ENCODE results near the gene IQGAP3.

The IQGAP3 gene

DNA sequence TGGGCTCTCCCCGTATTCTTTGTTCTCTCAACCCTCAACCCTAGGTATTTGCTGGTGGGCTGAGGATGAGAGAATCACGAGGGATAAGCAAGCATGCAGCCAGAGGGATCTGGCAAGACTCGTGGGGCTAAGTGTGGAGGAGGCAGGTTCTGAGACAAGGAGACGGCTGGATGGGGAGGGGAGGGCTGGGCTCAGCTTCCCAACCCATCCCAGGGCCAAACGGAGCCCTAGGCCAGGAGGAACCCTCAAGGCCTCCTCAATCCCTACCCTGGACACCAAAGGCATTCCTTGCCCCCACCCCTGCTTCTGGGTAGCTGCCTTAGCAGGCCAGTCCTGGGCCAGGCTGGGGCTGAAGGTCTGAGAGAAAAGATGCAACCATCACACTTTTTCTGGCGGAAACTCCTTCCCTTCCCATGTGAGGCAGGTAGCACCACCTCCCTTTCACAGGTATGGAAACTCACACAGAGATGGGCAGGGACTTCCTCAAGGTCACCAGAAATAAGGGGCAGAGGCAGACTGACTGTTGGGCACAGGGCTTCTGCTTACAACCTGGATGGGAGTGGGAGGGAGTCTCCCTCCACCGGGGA, 78.0 kb downstream of the IQGAP3 start:
- DNase-seq, result no peak

DNA sequence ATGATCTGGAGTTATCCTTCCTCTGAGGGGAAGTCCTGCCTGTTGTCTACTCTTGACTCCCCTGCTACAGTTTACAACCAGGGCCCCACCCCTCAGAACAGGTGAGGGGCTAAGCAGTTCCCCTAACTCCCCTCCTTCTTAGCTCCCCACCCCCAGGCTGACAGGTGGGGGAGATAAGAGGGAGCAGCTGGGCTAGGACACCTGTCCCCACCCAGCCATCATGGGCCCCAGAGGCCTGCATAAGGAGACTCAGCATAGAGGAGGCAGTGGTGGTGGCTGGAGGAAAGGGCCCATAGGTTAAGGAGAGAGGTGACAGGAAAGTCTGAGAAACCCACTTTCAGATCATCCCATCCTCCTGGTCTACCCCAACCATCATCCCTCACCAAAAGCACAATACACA, 78.6 kb downstream of the IQGAP3 start:
- DNase-seq, result no peak

DNA sequence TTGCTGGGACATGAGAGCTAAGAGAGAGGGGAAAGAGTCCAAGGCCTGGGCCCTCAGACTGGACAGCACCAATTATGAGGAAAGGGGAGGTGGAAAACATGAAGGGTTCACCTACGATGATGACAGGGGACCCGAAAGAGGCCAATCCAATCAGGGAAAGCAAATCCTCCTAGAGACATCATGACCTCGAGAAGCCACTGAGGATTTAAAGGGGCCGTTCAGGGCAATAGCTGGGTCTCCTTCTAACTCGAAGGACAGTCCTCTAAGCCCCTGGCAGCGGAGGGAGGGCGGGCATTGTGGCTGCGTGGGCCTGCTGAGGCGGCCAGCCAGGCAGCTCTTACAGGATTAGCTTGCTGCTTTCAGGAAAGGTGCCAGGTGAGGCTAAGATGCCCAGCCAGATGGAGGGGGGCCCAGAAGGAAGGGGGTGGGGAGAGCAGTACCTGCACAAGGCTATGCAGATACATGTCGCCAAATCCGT, 79.2 kb downstream of the IQGAP3 start:
- no peak for DNase-seq

DNA sequence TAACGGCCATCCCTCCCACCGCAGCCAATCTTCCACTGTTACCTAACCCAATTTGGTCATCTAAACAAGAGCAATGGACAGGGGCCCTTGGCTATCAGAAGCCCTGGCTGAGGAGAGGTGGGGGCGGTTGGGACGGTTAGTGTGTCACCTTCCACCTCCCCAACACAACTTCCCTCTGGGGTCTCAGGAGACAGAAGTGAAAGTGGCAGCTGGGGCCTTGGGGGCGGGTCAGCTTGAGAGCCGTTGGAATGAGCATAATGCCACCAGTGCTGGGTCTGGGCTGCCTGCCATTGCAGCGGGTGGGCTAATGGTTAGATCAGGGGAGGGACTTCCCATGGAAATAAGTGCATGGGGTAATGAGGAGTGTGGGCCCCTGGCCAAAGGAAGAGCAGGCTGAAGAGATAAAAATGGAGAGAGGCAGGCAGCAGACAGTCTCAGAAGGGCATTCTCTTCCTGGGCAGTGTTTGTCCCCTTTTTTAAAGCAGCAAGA, 79.7 kb downstream of the IQGAP3 start:
- no peak for DNase-seq

DNA sequence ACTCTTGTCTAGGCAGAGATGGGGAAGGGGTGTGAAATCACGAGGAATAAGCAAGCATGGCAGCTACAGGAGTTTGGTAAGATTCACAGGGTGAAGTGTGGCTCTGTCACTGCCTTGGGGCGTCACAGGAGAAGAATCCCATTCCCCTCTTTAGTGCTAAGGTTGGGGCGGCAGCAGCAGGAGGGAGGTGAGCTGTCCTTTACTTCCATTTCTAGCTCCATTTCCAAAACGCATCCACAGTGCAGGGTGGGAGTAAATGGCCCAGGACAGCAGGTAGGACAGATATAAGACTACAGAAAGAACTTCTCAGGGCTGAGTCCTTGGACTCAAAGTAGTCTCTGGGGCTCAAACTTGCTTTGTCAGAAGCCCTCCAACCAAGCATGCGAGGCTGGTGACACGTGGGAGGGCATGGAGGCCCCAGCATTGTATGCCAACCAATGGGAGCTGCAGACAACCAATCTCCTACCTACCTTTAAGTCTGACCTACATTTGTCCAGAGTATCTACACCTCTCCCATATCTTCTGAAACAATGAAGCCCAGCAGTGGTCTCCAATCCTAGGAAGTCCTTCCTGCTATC, 80.3 kb downstream of the IQGAP3 start:
- DNase-seq, result no peak

DNA sequence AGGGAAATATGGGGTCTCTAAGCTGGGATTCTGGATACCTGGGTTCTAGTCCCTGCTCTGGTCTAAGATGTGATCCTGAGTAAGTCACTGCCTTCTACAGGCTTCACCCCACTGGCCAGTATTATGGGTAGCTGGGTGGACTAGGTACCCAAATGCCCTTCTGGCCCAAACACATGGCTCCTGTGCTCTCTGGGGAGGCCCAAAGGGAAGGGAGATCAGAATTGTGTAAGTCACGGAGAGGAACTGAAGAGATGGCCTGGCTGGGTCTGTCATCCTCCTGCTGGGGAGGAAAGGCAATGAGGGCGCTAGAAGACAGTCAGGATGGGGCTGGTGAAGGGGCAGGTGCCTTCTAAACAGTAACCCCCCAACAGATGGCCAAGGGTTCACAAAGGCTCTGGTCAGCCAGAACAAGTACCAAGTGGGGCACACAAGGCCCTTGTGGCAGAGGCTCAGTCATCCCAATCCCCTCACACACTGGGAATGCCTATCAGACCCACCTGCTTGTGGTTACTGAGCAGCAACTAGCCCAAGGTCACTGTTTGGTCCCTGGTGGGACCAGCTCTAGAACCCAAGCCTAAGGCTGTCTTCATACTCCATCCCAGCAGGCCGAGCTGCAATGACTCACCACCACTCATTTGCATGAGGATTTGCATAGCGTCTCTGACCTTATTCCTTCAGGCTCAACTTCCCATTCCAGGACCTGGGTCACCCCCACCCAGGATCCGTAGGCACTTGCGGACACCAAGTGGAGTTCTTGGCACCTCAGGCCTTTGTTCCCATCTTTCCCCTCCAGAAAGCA, 81.0 kb downstream of the IQGAP3 start:
- no peak for DNase-seq

DNA sequence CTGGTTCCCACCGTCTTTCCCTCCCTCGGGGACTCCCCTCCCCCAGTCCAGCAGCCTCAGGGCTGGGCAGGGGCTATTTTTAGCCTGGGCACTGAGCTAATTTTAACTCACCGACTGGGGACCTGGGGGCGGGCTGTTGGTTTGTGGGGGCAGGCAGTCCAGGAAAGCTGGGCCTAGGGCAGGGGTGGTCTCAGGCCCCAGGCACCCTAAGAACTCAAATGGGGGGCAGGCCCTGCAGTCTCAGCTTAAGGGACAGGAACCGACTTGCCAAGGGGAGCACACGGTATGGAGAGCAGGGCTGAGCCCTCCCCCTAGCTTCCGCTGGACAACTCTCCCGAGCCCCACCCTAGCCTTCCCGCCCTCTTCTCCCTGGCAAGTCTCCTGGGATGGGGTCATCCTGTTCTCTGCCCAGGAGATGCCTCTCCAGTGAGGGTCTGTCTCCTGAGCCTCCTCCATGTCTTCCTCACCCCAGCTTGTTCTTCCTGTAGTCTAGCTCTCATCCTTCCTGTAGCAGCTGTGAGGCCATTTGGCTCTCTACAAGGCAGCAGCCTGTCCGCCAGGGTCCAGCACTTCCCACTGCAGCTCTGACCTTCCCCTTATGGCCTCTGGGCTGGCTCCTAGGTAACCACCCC, 81.8 kb downstream of the IQGAP3 start:
- no peak for DNase-seq

DNA sequence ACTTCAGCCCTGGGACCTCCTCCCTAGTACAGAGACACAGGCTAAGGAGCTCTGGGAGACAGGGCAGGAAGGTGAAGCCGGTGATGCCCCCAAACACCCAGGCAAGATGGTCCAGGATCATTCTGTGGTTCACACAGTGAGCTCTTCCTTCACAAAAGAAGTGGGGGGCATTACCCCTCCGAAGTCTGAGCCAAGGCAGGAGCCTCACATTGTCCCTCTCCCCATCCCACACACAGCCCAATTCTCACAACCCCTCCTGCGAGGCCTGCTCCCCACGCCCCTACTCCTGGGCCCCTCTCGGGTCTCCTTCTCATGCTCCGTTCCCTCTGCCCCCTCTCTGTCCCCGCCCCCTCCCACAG, 82.5 kb downstream of the IQGAP3 start:
- no peak for DNase-seq

DNA sequence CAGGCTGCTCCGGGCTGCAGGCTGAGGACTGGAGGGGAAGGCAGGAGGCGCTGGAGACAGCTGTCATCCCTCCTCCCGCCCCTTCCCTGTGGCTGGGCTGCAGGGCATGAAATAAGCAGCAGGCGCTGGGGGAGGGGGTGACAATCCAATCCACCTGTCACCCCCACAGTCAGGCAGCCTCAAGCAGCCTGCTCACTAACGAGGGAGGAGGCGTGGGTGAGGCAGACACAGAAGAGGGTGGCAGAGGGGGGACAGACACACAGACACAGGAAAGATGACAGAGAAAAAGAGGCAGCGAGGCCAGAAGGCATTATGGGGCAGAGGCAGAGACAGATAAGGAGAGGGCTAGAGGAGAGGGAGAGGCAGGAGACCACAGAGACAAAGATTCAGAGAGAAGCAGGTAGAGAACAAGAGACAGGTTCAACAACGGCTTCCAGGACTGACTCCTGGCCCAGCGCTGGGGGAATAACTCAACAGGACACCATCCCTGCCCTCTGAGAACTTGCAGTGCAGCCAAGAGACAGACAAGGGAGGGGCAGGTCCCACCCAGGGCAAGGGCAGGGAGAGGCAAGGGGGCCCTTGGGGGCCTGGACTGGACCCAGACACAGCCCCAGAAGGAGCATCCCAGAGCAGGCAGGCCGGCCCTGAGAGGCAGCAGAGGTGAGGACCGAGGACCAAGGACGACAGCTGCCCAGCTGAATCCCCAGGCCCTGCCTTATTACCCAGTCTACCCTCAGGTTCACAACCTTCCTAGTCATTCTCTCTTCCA, 83.0 kb downstream of the IQGAP3 start:
- DNase-seq, result peak in 2 of 5 donors; percentile 26 to 42

DNA sequence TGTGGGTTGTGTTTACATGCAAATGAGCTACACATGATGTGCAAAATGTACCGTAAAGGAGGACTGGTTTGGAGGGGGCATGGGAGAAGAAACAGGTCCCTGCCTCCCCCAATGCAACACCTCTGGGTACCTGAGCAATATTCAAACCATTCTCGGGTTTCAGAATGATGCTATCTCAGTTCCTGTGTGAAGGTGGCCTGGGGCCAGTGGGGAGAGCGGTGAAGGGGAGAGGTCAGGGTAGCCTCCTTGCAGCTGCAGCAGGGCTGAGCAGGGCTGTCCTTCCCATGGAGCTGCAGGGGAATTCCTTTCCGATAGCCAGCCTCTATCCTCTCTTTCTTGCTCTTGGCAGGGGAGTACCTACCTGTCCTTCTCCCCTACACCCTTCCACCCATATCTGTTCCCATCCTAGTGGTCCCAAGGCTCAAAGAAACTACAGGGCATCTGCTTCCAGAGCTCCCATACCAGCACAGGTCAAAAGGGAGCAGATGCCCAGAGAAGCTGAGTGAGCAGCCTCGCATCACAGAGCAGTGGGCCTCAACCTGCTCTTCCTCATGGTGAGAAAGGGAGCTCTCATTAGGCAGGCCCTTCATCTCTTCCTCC, 83.7 kb downstream of the IQGAP3 start:
- peak in 1 of 5 donors; percentile 58 for DNase-seq

DNA sequence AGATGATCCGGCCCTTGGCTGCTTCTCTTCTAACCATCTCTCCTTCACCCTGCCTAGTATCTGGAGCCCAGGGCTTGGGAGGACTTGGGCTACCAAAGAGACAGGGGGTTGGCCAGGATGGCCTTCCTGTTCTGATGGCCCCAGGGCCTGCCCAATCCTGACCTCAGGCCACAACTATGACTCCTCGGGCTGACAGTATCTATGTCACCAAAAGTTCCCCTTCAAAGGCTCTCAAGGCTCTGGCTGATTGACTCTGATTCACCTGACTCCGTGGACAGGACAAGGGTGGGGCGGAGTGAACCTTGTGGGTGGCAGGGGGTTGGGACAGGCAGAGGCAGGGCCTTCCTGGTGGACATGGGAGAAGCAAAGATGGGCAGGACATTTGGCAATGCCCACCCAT, 84.5 kb downstream of the IQGAP3 start:
- peak in 1 of 5 donors; percentile 48 for DNase-seq

DNA sequence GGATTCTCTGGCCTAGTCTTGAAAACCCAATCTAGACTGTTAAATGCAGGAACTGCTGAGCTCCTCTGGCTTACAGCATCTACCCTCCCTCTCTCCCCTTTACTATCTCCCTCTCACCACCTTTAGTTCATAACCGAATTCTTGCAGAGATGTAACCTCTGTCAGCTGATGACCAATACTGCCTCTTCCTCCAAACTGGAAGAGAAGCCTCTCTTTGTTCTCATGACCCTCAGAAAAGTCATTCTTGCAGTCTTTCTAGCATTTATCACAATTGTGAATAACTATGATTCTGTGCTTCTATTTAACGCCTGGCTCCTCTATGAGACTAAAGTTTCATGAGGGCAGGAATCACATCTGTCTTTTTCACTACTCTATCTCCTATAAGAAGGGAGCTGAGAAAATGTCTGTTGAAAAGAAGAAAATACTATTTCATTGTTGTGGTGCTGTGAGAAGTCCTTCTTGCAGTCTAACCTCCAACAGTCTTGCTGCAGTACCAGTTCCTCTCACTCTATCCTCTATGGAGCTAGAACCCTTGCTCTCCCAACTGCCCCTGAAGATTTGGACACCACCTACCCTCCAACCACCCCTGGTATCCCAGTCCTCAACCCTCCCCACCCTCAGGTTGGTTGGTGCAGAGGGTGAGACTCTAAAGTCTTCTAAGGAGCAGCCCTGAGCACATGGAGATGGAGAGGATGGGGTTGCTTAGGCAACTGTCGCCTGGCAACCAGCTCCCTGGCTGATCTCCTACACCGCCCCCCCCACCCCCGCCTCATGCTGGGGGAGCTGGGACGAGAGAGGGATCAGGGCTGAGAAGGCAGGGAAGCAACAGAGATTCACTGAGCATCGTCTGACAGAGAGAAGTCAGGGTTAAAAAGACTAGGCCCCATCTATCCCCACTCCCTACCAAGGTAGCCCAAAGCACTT, 85.7 kb downstream of the IQGAP3 start:
- no peak for DNase-seq

DNA sequence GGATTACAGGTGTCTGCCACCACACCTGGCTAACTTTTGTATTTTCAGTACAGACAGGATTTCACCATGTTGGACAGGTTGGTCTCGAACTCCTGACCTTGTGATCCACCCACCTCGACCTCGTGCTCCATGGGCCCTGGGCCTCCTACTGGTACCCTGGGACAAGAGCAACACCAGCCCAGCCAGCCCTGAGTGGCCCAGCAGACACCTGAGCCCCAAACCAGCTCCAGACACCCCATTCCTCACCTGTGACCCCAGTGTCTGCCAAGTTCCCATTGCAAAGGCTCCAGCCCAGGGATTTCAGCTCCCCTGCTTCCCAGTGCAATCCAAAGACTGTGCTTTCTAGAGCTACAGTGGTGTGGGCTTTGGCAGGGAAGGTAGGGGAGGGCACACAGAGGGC, 86.4 kb downstream of the IQGAP3 start:
- no peak for DNase-seq

DNA sequence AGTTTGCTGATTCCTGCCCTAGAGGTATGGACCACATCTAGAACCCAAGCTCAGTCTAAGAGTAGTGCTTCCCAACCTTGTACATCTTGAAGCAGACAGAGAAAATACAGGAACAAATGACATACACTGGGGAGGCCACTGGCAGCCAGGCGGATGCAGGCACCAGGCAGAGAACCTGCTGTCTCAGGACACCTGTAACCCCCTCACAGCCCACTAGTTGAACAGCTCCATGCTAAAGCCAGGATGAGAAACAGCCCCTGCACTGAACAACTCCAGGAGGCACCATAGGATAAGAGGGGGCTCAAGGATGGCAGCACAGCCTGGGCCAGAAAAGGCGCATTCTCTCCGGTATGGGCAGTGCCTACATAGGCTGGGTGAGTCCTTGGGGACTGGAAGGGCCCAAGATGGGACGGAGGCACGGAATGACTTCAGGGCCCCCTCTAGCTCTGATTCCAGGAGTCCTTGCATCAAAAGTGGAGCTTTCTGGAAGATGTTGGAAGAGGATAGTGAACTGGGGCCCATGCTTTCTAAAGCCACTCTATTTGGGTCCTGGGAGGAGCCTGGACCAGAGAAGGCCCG, 87.8 kb downstream of the IQGAP3 start:
- no peak for DNase-seq

DNA sequence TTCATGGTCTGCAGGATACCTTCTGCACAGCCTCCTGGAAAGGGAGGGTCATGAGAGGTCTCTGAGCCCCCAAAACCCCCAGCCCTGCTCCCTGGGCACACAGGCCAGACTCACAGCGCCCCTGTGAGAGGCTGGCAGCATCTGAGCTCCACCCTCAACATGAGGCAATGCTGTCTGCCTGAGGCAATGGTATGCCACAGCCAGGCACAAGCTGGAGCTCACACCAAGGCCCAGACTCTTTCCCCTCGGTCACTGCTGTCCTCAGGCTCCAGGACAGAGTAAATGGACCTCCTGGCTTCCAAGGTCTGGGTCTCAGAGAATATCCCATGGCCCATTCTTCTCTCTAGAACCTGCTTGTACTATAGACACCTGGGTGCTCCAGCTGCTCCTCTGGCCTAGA, 89.0 kb downstream of the IQGAP3 start:
- no peak for DNase-seq

DNA sequence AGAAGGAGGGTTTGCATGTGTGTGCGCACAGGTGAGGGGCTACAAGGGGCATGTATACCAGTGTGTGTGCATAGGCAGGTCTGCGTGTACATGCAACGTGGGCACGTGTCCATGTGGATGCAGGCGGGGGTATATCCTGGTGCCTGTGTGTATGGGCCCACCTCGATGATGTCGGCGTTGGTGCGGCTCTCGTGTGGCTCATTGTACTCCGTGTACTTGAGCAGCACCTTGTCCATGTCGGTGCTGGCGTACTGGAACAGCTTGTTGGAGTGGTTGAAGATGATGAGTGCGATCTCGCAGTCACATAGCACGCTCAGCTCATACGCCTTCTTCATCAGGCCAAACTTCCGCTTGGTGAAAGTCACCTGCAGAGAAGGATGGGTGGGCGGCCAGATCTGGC, 90.1 kb downstream of the IQGAP3 start:
- no peak for DNase-seq

DNA sequence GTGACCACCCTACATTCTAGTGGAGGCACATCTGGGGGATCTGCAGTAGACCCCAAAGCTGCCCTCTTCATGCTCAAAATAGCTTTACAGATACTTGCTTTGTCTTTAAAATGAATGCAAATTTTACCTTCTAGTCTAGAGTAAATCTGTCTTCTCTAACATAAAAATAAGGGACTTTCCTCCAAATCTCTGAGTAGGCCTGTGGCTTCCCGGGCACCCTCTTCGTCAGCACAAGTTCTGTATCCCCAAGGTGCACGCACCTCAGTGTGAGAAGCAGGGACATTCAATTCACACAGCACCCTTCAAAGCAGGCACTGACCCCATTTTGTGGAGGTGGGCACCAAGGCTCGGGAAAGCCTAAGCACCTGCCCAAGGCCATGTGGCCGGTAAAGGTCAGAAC, 90.8 kb downstream of the IQGAP3 start:
- peak in 1 of 5 donors; percentile 41 for DNase-seq

DNA sequence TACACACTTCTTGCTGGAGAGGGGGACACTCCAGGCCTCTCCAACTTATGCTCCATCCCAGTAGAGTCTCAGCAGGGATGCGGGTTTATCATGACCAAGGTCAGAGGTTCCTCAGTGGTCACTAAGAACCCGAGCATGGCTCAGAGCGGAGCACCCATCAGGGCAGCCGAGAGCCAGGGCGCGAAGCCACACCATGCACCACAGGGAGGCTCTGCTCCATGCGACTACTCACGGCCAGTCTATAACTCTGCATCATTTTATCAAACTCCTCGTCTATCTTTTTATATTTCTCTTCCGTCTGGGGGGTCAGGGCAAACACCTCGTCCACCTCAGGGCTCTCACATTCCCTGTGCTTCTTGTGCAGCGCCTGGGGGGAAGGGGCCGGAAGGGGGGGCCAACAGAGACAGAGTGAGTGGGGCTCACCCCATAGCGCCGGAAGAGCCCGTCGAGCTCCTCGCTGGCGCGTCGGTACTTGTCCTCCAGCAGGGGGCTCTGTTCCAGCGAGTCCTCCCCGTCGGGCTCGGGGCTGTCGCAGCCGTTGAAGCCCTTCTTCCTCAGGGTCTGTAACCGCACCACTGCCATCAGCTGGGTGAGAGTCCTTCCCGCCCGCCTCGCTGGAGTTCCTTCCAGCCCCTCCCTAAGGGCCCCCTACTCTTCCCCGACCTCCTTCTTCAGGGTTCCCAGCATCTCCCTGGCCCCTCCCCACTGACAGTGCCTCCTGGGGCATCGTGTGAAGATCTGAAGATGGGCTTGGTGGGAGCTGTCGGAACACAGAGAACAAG, 91.8 kb downstream of the IQGAP3 start:
- DNase-seq, result peak; percentile 58 to 78 (median 72)

DNA sequence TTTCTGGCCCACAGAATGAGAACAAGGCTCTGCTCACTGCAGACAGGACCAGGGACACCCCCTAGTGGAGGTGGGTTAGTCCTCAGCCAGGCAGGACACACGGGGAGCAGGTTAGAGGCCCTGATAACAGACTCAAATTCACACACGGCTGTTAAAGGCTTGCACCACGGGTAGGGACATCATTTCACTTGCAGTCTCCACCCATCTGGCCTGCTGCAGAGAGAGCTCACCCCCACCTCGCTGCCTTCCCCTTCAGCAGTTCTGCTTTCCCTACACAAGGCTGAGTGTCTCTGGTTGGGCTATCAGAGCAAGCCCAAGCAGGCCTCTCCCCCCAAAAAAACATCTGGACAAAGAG, 92.4 kb downstream of the IQGAP3 start:
- DNase-seq, result no peak

Data from T-helper 1 cell (primary cell).